Activated CD4-positive, alpha-beta T cell treated with anti-CD3 and anti-CD28 coated beads for 36 hours (primary cell): ENCODE results near the gene PLK4. TPM values are rescaled to one million over a fixed set of nuclear protein-coding genes. Genes with fewer than 3 reads are reported as not detected.

Experiments used
- ATAC-seq: fragments of 200-7000 bp; cut with Tn5 transposase; one replicate; pipeline ENCODE4 v1.10.0; 2021; ENCODE audit warnings: mild to moderate bottlenecking, moderate library complexity
- CTCF ChIA-PET: fragments of 350-600 bp; sonication (Branson Sonifier 250); formaldehyde crosslinking; loops from one replicate; lab custom pipeline; 2021; ENCODE audit warnings: antibody characterized with exemption; lab: Charles Lee
- POLR2A ChIA-PET: fragments of 350-600 bp; sonication (Branson Sonifier 250); formaldehyde crosslinking; loops from one replicate; lab custom pipeline; 2021; ENCODE audit warnings: antibody characterized with exemption, inconsistent platforms; lab: Charles Lee
- DNase-seq: peaks from one replicate; pipeline ENCODE4 v3.0.0-alpha.2; 2020
- H3K27ac Mint-ChIP-seq: one replicate; pipeline ENCODE4 v1.8.0; 2021; ENCODE audit warnings: mixed read lengths
- H3K27me3 Mint-ChIP-seq: one replicate; pipeline ENCODE4 v1.8.0; 2021; ENCODE audit warnings: mixed read lengths
- H3K36me3 Mint-ChIP-seq: one replicate; pipeline ENCODE4 v1.8.0; 2021; ENCODE audit warnings: low read depth, mixed read lengths
- H3K4me1 Mint-ChIP-seq: one replicate; pipeline ENCODE4 v1.8.0; 2021; ENCODE audit warnings: mixed read lengths
- H3K4me3 Mint-ChIP-seq: one replicate; pipeline ENCODE4 v1.8.0; 2021; ENCODE audit warnings: mild to moderate bottlenecking, moderate library complexity, mixed read lengths
- H3K9me3 Mint-ChIP-seq: one replicate; pipeline ENCODE4 v1.8.0; 2021; ENCODE audit warnings: low read depth, mixed read lengths
- intact Hi-C, 2 experiments: fragments of 100-400 bp; cut with DNase I in 1 of 2; cut with micrococcal nuclease in 1 of 2; formaldehyde crosslinking; loops; one replicate each; pipeline versions ENCODE4 v1.14.2 to v1.15.1; 2022 to 2024; cut with DNase I, micrococcal nuclease
- total RNA-seq, 2 experiments: library from RNA; stranded (reverse); gene quantifications; one replicate each; pipeline ENCODE4 v1.2.3, GENCODE V29; 2021

Gene PLK4
- 10 to 100 TPM; 44.4 to 52.3 TPM for total RNA-seq

DNA sequence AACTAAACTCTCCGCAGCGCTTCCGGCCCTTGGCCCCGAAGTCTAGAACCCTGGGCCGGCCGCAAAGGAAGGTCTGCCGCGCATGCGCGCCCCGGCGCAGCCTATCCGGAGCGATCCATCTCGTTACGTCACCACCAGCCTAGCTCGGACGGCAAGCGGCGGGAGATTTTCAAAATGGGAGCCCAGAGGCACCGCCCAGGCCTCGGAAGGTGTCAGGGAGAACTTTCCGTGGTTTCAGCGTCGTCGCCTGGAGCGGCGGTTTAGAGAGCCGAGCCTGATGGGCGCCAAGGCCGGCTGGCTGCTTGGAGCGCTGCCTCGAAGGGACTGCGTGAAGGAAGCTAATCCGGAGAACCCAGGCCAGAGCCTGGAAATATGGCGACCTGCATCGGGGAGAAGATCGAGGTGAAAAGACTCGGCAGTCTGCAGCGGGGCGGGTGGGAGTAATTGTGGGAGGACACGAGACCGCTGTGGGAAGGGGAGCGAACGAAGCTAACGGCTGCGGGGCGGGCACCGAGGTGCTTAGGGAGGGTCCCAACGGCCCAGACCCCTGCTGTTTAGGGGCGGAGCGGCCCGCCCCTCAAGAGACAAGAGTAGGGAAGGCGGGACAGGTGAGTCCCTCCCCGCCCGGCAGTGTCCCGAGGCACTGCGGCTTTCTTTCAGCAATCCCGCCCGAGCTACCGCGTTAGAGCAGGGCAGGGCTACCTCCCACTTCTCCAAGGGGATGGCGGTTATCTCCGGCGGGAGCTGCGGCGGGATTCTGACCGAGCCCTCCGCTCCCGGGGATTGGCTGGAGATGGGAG is at the start of gene PLK4:
TSS of gene PLK4 (plus strand) at position 131 of the 800 bp plus-strand sequence. CDS start at position 373, 242 bp downstream.
- Mint-ChIP-seq H3K9me3 (no peaks in the 10 kb centered on the region), H3K27ac (peak within 1 kb of the TSS; percentile 98), H3K36me3 (peaks cover 27% of the 10 kb centered on the region), H3K4me1 (peaks cover 24% of the 10 kb centered on the region), H3K27me3 (no peaks in the 10 kb centered on the region), H3K4me3 (peak within 1 kb of the TSS; percentile 97)
- ChIA-PET POLR2A (interaction anchor here (0.7 to 2.4 kb wide), 6 partner anchors 11 to 180 kb away, joined by 3 to 14 read pairs (median 4); partner anchors contain the start of genes ABHD18, HSPA4L, LARP1B and MFSD8), CTCF (interaction anchor here (0.7 to 1.3 kb wide), 4 partner anchors 9 to 830 kb away, joined by 3 to 4 read pairs (median 4); partner anchors contain the start of genes ABHD18 and MFSD8)
- DNase-seq (peak; percentile 97), ATAC-seq (peak; percentile 97)
- intact Hi-C loops, result loop anchor here (1.0 to 5.0 kb wide), 8 partner anchors 84 to 1211 kb away; partner anchors contain the start of genes ABHD18 (in 2 of the 2), HSPA4L (in 2 of the 2), LARP1B (in 2 of the 2) and MFSD8 (in 2 of the 2)

DNA sequence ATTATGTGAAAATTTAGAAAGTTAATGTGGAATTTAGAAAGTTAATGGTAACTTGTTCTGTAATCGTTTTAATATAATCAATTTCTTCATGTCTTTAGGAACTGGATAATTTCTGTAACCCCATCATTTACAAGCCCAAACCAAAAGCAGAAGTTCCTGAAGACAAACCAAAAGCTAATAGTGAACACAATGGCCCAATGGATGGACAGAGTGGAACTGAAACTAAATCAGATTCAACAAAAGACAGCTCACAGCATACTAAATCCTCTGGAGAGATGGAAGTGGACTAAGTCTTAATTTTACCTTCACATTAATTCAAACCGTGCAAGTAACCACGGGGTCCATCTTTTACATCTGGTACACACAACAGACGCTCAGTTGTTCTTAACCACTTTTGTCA is 48.1 kb upstream of the PLK4 start:
- no peaks in the 10 kb centered on the region for H3K4me1 Mint-ChIP-seq
- no peak overlapping the region for H3K4me3 Mint-ChIP-seq
- H3K27ac Mint-ChIP-seq, result no peak overlapping the region
- ChIA-PET CTCF (no interaction called here), POLR2A (no interaction called here)
- H3K27me3 Mint-ChIP-seq, result peaks cover 7% of the 10 kb centered on the region
- ATAC-seq, result no peak
- no peaks in the 10 kb centered on the region for H3K36me3 Mint-ChIP-seq
- no peak for DNase-seq
- no peaks in the 10 kb centered on the region for H3K9me3 Mint-ChIP-seq
- intact Hi-C loops, result no loop called here

DNA sequence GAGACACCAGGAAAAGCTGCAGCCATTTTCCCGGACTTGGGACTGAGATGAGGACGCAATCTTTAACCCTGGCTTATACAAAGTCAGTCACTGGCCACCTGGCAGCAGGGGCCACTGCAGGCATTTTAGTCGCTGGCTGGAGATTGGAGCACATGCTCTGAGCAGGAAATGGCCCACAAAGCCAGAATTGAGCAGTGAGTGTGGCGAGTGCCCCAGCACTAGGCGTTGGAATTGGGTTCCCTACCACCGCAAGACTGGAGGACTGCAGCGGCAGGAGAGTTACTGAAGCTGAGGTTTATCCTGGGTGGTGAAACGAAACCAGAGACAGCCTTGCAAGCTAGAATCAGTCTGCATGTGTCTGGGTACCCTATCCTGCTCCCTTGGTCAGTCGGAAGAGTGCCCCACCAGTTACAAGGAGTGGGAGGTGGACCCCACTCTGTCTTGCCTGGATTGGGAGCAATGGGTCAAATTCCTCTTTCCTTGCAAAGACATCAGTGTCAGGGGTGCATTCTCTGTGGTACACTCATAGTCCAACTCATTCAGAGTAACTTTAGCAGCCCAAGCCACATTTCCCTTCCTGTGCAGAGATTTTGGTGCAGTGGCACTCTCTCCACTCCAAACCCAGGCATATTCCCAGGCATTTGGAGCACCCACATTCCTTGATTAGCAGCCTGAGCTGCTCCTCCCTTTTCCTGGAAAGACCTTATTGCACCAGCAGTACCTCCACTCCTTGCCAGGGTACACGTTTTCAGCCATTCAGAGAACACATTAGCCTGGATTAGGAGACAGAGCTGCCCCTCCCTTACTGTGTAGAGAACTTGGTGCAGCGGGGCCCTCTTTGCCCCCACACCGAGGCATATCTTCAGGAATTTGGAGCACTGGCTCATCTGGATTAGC is 36.7 kb upstream of the PLK4 start:
- ChIA-PET POLR2A (no interaction called here), CTCF (interaction anchor here (1.0 kb wide), 1 partner anchor 9 kb away, joined by 3 read pairs; no protein-coding TSS in a partner anchor)
- peaks cover 24% of the 10 kb centered on the region for H3K36me3 Mint-ChIP-seq
- intact Hi-C loops, result no loop called here
- H3K27ac Mint-ChIP-seq, result no peak overlapping the region
- no peaks in the 10 kb centered on the region for H3K4me1 Mint-ChIP-seq
- DNase-seq, result no peak
- ATAC-seq, result no peak
- H3K9me3 Mint-ChIP-seq, result peaks cover 22% of the 10 kb centered on the region
- H3K4me3 Mint-ChIP-seq, result no peak overlapping the region
- H3K27me3 Mint-ChIP-seq, result no peaks in the 10 kb centered on the region

DNA sequence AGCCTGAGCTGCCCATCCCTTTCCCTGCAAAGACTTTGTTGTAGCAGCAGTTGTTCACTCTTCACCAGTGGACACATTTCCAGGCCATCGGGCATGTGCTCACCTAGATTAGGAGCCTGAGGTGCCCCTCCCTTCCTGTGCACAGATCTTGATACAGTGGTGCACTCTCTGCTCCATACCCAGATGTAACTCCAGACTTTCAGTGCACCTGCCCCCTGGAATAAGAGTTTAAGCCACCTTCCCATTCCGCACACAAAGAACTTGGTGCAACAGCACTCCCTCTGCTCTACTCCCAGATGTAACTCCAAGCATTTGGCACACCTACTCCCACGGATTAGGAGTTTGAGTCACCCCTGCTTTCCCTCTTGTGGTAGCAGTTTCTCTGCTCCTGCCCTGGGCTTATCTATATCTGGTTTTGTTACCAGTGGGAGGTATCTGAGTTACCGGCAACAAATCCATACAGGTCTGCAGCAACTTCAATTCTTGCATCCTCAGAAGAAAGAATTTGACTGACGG is 36.0 kb upstream of the PLK4 start:
- ChIA-PET POLR2A (no interaction called here), CTCF (no interaction called here)
- DNase-seq (no peak), ATAC-seq (no peak)
- intact Hi-C loops, result no loop called here
- no peaks in the 10 kb centered on the region for H3K4me1 Mint-ChIP-seq
- H3K36me3 Mint-ChIP-seq, result peaks cover 29% of the 10 kb centered on the region
- H3K9me3 Mint-ChIP-seq, result peaks cover 26% of the 10 kb centered on the region
- H3K4me3 Mint-ChIP-seq, result no peak overlapping the region
- no peaks in the 10 kb centered on the region for H3K27me3 Mint-ChIP-seq
- no peak overlapping the region for H3K27ac Mint-ChIP-seq

DNA sequence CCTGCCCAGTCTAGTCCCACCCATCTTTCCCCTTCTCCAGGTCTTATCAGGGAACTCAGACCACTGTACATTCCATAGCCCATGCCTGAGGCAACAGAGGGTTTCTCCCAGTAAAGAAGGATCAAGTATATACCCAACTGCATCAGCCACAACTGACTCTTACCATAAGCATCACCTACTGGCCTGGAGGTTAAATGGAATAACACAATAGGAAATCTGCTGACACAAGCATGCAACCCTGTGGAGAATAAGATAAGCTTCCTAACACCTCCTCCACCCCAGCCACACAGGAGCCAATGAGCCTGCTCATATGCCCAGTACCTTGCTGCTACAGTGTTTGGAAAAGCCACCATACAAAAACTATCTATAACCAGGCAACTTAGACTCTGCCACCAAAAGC is 34.6 kb upstream of the PLK4 start:
- H3K4me1 Mint-ChIP-seq, result no peaks in the 10 kb centered on the region
- intact Hi-C loops, result no loop called here
- H3K27me3 Mint-ChIP-seq, result no peaks in the 10 kb centered on the region
- POLR2A ChIA-PET, result no interaction called here
- no peak overlapping the region for H3K27ac Mint-ChIP-seq
- H3K4me3 Mint-ChIP-seq, result no peak overlapping the region
- peaks cover 40% of the 10 kb centered on the region for H3K36me3 Mint-ChIP-seq
- CTCF ChIA-PET, result no interaction called here
- peaks cover 35% of the 10 kb centered on the region for H3K9me3 Mint-ChIP-seq
- DNase-seq (no peak), ATAC-seq (no peak)

DNA sequence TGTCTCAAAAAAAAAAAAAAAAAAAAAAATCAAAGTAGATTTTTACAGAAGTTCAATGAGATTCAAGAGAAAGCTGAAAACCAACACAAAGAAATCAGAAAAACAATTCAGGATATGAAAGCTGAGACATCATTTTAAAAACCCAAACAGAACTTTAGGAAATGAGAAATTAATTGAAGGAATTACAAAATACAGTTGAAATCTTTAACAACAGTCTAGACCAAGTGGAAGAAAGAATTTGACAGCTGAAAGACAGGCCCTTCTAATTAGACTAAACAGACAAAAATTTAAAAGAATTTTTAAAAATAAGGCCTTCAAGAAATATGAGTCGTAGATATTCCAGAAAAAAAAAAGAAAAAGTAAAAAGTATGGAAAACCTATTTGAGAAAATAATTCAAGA is 33.9 kb upstream of the PLK4 start:
- Mint-ChIP-seq H3K36me3 (peaks cover 47% of the 10 kb centered on the region), H3K27me3 (no peaks in the 10 kb centered on the region), H3K4me1 (no peaks in the 10 kb centered on the region), H3K4me3 (no peak overlapping the region), H3K9me3 (peaks cover 39% of the 10 kb centered on the region), H3K27ac (no peak overlapping the region)
- DNase-seq (no peak), ATAC-seq (no peak)
- intact Hi-C loops, result no loop called here
- CTCF ChIA-PET, result no interaction called here
- POLR2A ChIA-PET, result no interaction called here

DNA sequence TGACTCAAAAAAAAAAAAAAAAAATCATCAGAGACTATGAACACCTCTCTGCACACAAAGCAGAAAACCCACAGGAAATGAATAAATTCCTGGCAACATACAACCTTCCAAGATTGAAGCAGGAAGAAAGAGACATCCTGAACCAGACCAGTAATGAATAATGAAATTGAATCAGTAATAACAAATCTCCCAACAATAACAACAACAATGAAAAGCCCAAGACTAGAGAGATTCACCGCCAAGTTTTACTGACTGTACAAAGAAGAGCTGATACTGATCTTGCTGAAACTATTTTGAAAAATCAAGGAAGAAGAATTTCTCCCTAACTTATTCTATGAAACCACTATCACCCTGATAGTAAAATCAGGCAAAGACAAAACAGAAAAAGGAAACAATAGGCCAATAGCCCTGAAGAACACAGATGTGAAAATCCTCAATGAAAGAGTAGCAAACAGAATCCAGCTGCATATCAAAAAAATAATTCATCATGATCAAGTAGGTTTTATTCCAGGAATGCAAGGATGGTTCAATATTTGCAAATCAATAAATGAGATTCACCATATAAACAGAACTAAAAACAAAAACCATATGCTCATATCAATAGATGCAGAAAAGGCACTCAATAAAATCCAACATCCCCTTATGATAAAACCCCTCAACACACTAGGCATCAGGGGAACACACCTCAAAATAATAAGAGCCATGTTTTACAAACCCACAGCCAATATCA is 31.0 kb upstream of the PLK4 start:
- Mint-ChIP-seq H3K36me3 (peaks cover 59% of the 10 kb centered on the region), H3K27ac (no peak overlapping the region), H3K4me1 (no peaks in the 10 kb centered on the region), H3K4me3 (no peak overlapping the region), H3K9me3 (peaks cover 48% of the 10 kb centered on the region), H3K27me3 (no peaks in the 10 kb centered on the region)
- ChIA-PET POLR2A (no interaction called here), CTCF (no interaction called here)
- intact Hi-C loops, result no loop called here
- DNase-seq, result no peak
- no peak for ATAC-seq

DNA sequence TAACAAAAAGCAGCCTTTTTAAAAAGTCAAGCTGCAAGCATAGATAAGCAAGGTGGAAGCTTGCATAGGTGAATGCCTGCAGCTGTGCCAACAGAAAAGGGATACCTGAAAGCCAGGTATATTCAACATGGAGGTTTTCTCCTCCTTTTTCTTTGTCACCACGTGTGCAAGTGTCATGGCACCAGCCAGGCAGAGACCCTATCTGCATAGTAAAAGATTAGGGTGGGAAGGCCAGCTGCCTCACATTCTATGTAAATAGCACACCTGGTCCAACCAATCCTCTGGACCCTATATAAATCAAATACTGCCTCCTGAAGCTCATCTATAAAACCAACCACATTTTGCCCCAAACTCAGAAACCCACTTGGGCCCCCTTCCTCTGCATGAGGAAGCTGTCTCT is 28.0 kb upstream of the PLK4 start:
- Mint-ChIP-seq H3K27me3 (no peaks in the 10 kb centered on the region), H3K4me3 (no peak overlapping the region), H3K27ac (no peak overlapping the region), H3K36me3 (peaks cover 59% of the 10 kb centered on the region), H3K4me1 (no peaks in the 10 kb centered on the region), H3K9me3 (peaks cover 35% of the 10 kb centered on the region)
- DNase-seq, result no peak
- ChIA-PET POLR2A (interaction anchor here (0.6 kb wide), 1 partner anchor 256 kb away, joined by 3 read pairs; no protein-coding TSS in a partner anchor), CTCF (no interaction called here)
- no peak for ATAC-seq
- intact Hi-C loops, result no loop called here

DNA sequence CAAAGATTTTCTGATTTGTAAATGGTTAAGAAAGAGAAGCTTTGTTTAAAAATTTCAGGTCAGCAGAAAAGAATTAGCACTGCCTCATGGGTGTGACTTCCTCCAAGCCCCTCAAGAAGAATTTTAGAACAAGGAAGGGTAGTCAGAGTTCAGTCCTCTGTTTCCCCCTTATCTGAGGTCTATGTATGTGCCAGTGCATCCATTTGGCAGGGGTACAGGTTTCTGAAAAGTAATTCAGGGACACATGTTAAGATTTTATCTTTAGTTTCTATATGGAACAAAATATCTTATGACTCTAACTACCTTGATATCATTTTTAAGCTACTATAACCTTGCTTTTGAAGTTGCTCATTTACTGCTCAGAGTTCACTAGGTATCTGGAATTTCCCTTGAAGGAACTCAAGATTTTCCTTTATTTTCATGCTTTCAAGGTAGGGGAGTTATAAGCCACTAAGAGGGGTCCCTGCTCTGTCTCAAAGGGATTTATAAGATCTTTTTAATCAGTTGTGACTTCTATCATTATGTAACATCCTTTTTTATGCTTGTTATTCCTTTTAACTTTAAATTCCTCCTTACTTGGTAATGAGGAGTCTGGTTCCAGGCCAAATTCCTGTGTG is 24.4 kb upstream of the PLK4 start:
- ChIA-PET CTCF (no interaction called here), POLR2A (no interaction called here)
- Mint-ChIP-seq H3K4me1 (no peaks in the 10 kb centered on the region), H3K4me3 (no peak overlapping the region), H3K27ac (no peak overlapping the region), H3K36me3 (peaks cover 45% of the 10 kb centered on the region), H3K9me3 (peaks cover 30% of the 10 kb centered on the region), H3K27me3 (no peaks in the 10 kb centered on the region)
- intact Hi-C loops, result no loop called here
- DNase-seq (no peak), ATAC-seq (no peak)

DNA sequence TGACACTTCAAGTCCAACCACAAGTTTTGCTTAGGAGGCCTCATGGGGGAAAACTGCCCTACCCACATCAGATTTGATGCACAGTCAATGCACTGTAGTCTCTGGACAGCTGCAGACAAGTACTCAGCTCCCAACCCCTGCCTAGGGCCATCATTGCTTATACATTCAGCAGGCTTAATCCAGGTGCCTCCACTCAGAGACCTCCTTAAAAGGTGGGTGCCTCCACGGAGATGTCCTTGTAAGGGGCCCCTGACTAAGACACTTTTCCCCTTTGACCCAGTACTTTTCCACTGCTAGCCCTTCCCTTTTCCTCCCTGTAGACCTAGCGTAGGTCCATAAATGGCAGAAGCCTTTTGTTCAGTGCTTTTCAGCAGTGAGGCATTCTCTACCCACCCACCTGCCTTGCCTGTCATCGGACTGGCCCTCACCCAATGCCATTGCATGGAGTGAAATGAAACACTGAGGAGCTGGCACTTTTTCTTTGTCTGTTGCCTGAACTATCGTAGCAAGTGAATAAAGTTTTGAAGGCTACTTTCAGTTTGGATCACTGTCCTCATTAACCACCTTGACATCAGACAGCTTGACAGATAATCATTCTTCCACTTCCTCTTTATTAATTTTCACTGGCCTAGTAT is 23.8 kb upstream of the PLK4 start:
- H3K27me3 Mint-ChIP-seq, result no peaks in the 10 kb centered on the region
- H3K27ac Mint-ChIP-seq, result no peak overlapping the region
- POLR2A ChIA-PET, result no interaction called here
- H3K4me3 Mint-ChIP-seq, result no peak overlapping the region
- no peak for DNase-seq
- no peak for ATAC-seq
- CTCF ChIA-PET, result no interaction called here
- H3K9me3 Mint-ChIP-seq, result peaks cover 24% of the 10 kb centered on the region
- H3K36me3 Mint-ChIP-seq, result peaks cover 39% of the 10 kb centered on the region
- no peaks in the 10 kb centered on the region for H3K4me1 Mint-ChIP-seq
- intact Hi-C loops, result no loop called here
